HepG2 (cell line): Measurements from ENCODE around the gene MSI2. TPM values are rescaled to one million over a fixed set of nuclear protein-coding genes. Genes with fewer than 3 reads are reported as not detected.
A peak's percentile ranks its signal among the peaks of the same experiment; 100 is the strongest.

Experiments used
- BATF2 ChIP-seq: sonication (generic); formaldehyde crosslinking; IDR thresholded peaks from 2 replicates; pipeline ENCODE4 v1.8.0; 2022; ENCODE audit warnings: mild to moderate bottlenecking, missing genetic modification reagents, moderate library complexity
- EED ChIP-seq: sonication (generic); formaldehyde crosslinking; IDR thresholded peaks from 2 replicates; pipeline ENCODE4 v1.5.0; 2020; ENCODE audit warnings: mild to moderate bottlenecking, missing genetic modification reagents
- GATA4 ChIP-seq: sonication (generic); IDR thresholded peaks from 2 replicates; pipeline ENCODE4 v1.6.1; 2016; ENCODE audit warnings: antibody characterized with exemption, low read depth, borderline replicate concordance
- GTF2F1 ChIP-seq: fragments of 150-350 bp; IDR thresholded peaks from 2 replicates; pipeline ENCODE4 v1.6.1; 2014; ENCODE audit warnings: low read length
- IRF2 ChIP-seq: IDR thresholded peaks from 2 replicates; pipeline ENCODE4 v1.6.1; 2018; ENCODE audit warnings: missing genetic modification reagents, missing compliant biosample characterization
- KDM4B ChIP-seq: sonication (generic); formaldehyde crosslinking; IDR thresholded peaks from 2 replicates; pipeline ENCODE4 v1.4.0; 2020; ENCODE audit warnings: missing genetic modification reagents
- KDM6A ChIP-seq: IDR thresholded peaks from 2 replicates; pipeline ENCODE4 v1.6.1; 2016; ENCODE audit warnings: low read depth
- NCOR1 ChIP-seq: fragments of 200-600 bp; sonication (generic); IDR thresholded peaks from 2 replicates; pipeline ENCODE4 v1.7.0; 2017; ENCODE audit warnings: antibody characterized with exemption, low read length, borderline replicate concordance
- NRL ChIP-seq: sonication (generic); formaldehyde crosslinking; IDR thresholded peaks from 2 replicates; pipeline ENCODE4 v1.5.0; 2020; ENCODE audit warnings: missing genetic modification reagents, mild to moderate bottlenecking, moderate library complexity, borderline replicate concordance
- PATZ1 ChIP-seq: sonication (generic); formaldehyde crosslinking; IDR thresholded peaks from 2 replicates; pipeline ENCODE4 v1.4.0; 2020; ENCODE audit warnings: missing genetic modification reagents
- RAD51 ChIP-seq: fragments of 450-650 bp; IDR thresholded peaks from 2 replicates; pipeline ENCODE4 v1.6.1; 2016; ENCODE audit warnings: borderline replicate concordance
- SMYD3 ChIP-seq: sonication (generic); formaldehyde crosslinking; IDR thresholded peaks from 2 replicates; pipeline ENCODE4 v1.8.1; 2023; ENCODE audit warnings: mild to moderate bottlenecking, missing genetic modification reagents
- TFE3 ChIP-seq: IDR thresholded peaks from 2 replicates; pipeline ENCODE4 v1.6.1; 2016
- ZFYVE20 ChIP-seq: sonication (generic); formaldehyde crosslinking; IDR thresholded peaks from 2 replicates; pipeline ENCODE4 v1.8.0; 2023; ENCODE audit warnings: low read depth, mild to moderate bottlenecking, moderate library complexity, missing genetic modification reagents, borderline replicate concordance
- ZGPAT ChIP-seq: IDR thresholded peaks from 2 replicates; pipeline ENCODE4 v1.6.1; 2016; ENCODE audit warnings: mild to moderate bottlenecking
- ZKSCAN8 ChIP-seq: IDR thresholded peaks from 2 replicates; pipeline ENCODE4 v1.6.1; 2016; ENCODE audit warnings: borderline replicate concordance, missing genetic modification reagents, missing compliant biosample characterization
- ZNF224 ChIP-seq: sonication (generic); formaldehyde crosslinking; IDR thresholded peaks from 2 replicates; pipeline ENCODE4 v1.5.0; 2020; ENCODE audit warnings: mild to moderate bottlenecking, missing genetic modification reagents
- ZNF709 ChIP-seq: sonication (generic); formaldehyde crosslinking; IDR thresholded peaks from 2 replicates; pipeline ENCODE4 v1.5.0; 2020; ENCODE audit warnings: mild to moderate bottlenecking, missing genetic modification reagents
- ZNF841 ChIP-seq: sonication (generic); formaldehyde crosslinking; IDR thresholded peaks from 2 replicates; pipeline ENCODE4 v1.8.1; 2023; ENCODE audit warnings: missing genetic modification reagents, borderline replicate concordance
- ZNF883 ChIP-seq: sonication (generic); formaldehyde crosslinking; IDR thresholded peaks from 2 replicates; pipeline ENCODE4 v1.5.1; 2020; ENCODE audit warnings: mild to moderate bottlenecking, missing genetic modification reagents; ENCODE audit errors: not compliant biosample characterization
- ZXDC ChIP-seq: sonication (generic); formaldehyde crosslinking; IDR thresholded peaks from 2 replicates; pipeline ENCODE4 v1.5.0; 2020; ENCODE audit warnings: mild to moderate bottlenecking, missing genetic modification reagents
- polyA plus RNA-seq, 8 experiments: library from polyadenylated mRNA; depleted of rRNA in 3 of 8; stranded (reverse) in 7 of 8; unstranded in 1 of 8; fragments of >200 nt; fragmentation: Illumina TruSeq in 4 of 8; extraction: Trizol in 4 of 8; gene quantifications; 2 replicates each; pipeline versions ENCODE4 v1.2.1 to v1.2.3, GENCODE V29; 2011 to 2016; ENCODE audit warnings: low read depth in 4 of 8, missing spikeins in 1 of 8, mixed read lengths in 1 of 8; ENCODE audit not compliant: insufficient read depth in 1 of 8
- total RNA-seq, 5 experiments: library from RNA; depleted of rRNA; stranded (reverse); fragments of >200 nt; fragmentation: Illumina TruSeq; extraction: Trizol; gene quantifications; 2 replicates each; pipeline ENCODE4 v1.2.3, GENCODE V29; 2016; ENCODE audit warnings: low read depth in 1 of 5

The MSI2 gene
- total and polyA plus RNA-seq, 2 of the 13 experiments (the other 11 are each of a cell fraction or from before 2014, with no cell fraction given) = 77.5 to 78.4 TPM

- TF ChIP-seq BATF2 = no peak
- no peak for TF ChIP-seq ZNF709 (CRISPR knock-in tag)
- TF ChIP-seq ZGPAT (CRISPR knock-in tag) = peak; percentile 69; the same call in 1 of the 2 replicates
- no peak for TF ChIP-seq ZNF883
- no peak for TF ChIP-seq ZXDC (CRISPR knock-in tag)
- no peak for TF ChIP-seq SMYD3 (CRISPR knock-in tag)
- TF ChIP-seq NRL = no peak
- no peak; the same call in 1 of the 2 replicates for TF ChIP-seq TFE3
- TF ChIP-seq EED = no peak
- TF ChIP-seq KDM6A (CRISPR knock-in tag) = peak; percentile 60; the same call in 1 of the 2 replicates
- 0 out of 2 replicates have a peak, but pooled peaks have one; percentile 22 for TF ChIP-seq KDM4B (CRISPR knock-in tag)
- 0 out of 2 replicates have a peak, but pooled peaks have one; percentile 26 for TF ChIP-seq IRF2 (CRISPR knock-in tag)
- no peak for TF ChIP-seq ZFYVE20 (CRISPR knock-in tag)
- TF ChIP-seq GTF2F1 = no peak
- no peak for TF ChIP-seq ZNF841 (CRISPR knock-in tag)
- peak; percentile 52; the same call in 1 of the 2 replicates for TF ChIP-seq ZKSCAN8 (CRISPR knock-in tag)
- peak; percentile 36; the same call in 1 of the 2 replicates for TF ChIP-seq PATZ1
- TF ChIP-seq RAD51 = no peak
- 0 out of 2 replicates have a peak, but pooled peaks have one; percentile 43 for TF ChIP-seq GATA4
- TF ChIP-seq ZNF224 (CRISPR knock-in tag) = 0 out of 2 replicates have a peak, but pooled peaks have one; percentile 61
- TF ChIP-seq NCOR1 = 0 out of 2 replicates have a peak, but pooled peaks have one; percentile 49
Observed at GRCh38 chr17:57370037-57370581, 113.8 kb downstream of the MSI2 start (continued).
